Ascending aorta (tissue), 2 donors: Measurements from ENCODE around the gene IGFN1. TPM values are rescaled to one million over a fixed set of nuclear protein-coding genes. Genes with fewer than 3 reads are reported as not detected.

Source experiments
- DNase-seq, 2 donors: peaks; one replicate each; pipeline ENCODE4 v3.0.0-alpha.2; 2019; ENCODE audit warnings: low spot score in 2 of 2
- H3K27ac ChIP-seq, 2 donors: fragments of 200-600 bp; sonication (generic); one replicate each; pipeline ENCODE4 v1.5.1; 2016 to 2017; ENCODE audit warnings: mild to moderate bottlenecking in 1 of 2
- H3K27me3 ChIP-seq: fragments of 200-600 bp; sonication (generic); one replicate; pipeline ENCODE4 v1.5.1; 2017
- H3K36me3 ChIP-seq, 2 donors: fragments of 200-600 bp; sonication (generic); one replicate each; pipeline ENCODE4 v1.5.1; 2016
- H3K4me1 ChIP-seq, 2 donors: fragments of 200-600 bp; sonication (generic); one replicate each; pipeline ENCODE4 v1.5.1; 2016 to 2017; ENCODE audit warnings: mild to moderate bottlenecking in 1 of 2
- H3K4me3 ChIP-seq, 2 donors: fragments of 200-600 bp; sonication (generic); one replicate each; pipeline ENCODE4 v1.5.1; 2016 to 2017; ENCODE audit warnings: mild to moderate bottlenecking in 1 of 2
- H3K9me3 ChIP-seq, 2 donors: fragments of 200-600 bp; sonication (generic); one replicate each; pipeline ENCODE4 v1.5.1; 2016
- CTCF ChIP-seq, 3 experiments: fragments of 200-600 bp in 2 of 3; fragments of 450-650 bp in 1 of 3; sonication (generic) in 2 of 3; IDR thresholded peaks; one replicate each; pipeline ENCODE4 v1.5.1; 2016 to 2019; ENCODE audit warnings: antibody characterized with exemption in 3 of 3, mild to moderate bottlenecking in 1 of 3, moderate library complexity in 1 of 3
- intact Hi-C: fragments of 100-400 bp; cut with DNase I; formaldehyde crosslinking; loops from one replicate; pipeline ENCODE4 v1.15.1; 2023
- total RNA-seq: library from RNA; depleted of rRNA; stranded (reverse); fragments of >200 nt; gene quantifications from one replicate; pipeline ENCODE4 v1.1.0, GENCODE V29; 2016

The IGFN1 gene
- total RNA-seq, 1 donor from 2014 or later: not detected

- TF ChIP-seq CTCF (IDR thresholded peaks at IDR 0.05): no peak
- DNase-seq: no peak
- Histone ChIP-seq H3K9me3 (no peaks in the 10 kb centered on the region), H3K4me3 (no peak overlapping the region), H3K27ac (no peak overlapping the region), H3K4me1 (no peaks in the 10 kb centered on the region), H3K36me3 (no peaks in the 10 kb centered on the region), H3K27me3 (no peaks in the 10 kb centered on the region)
- intact Hi-C loops: no loop called here
Measured at GRCh38 chr1:201213106-201213770, 22.6 kb downstream of the IGFN1 start.

GRCh38 chr1:201213926-201214325 lies 23.3 kb downstream of the IGFN1 start:
- Histone ChIP-seq H3K9me3 (no peaks in the 10 kb centered on the region), H3K4me3 (no peak overlapping the region), H3K27ac (no peak overlapping the region), H3K4me1 (no peaks in the 10 kb centered on the region), H3K36me3 (no peaks in the 10 kb centered on the region), H3K27me3 (no peaks in the 10 kb centered on the region)
- peak in 1 of 2 donors; percentile 12 for DNase-seq
- intact Hi-C loops: no loop called here
- no peak for TF ChIP-seq CTCF (IDR thresholded peaks at IDR 0.05)

GRCh38 chr1:201214461-201214860 lies 23.8 kb downstream of the IGFN1 start:
- H3K9me3 ChIP-seq: no peaks in the 10 kb centered on the region
- H3K4me1 ChIP-seq: no peaks in the 10 kb centered on the region
- no peak for TF ChIP-seq CTCF (IDR thresholded peaks at IDR 0.05)
- no peak overlapping the region for H3K4me3 ChIP-seq
- no peaks in the 10 kb centered on the region for H3K36me3 ChIP-seq
- no peak overlapping the region for H3K27ac ChIP-seq
- intact Hi-C loops: no loop called here
- no peaks in the 10 kb centered on the region for H3K27me3 ChIP-seq
- DNase-seq: no peak

GRCh38 chr1:201214886-201215285 lies 24.3 kb downstream of the IGFN1 start:
- no peak for TF ChIP-seq CTCF (IDR thresholded peaks at IDR 0.05)

GRCh38 chr1:201215531-201216357 lies 25.1 kb downstream of the IGFN1 start:
- H3K4me1 ChIP-seq: no peaks in the 10 kb centered on the region
- H3K27ac ChIP-seq: no peak overlapping the region
- no peaks in the 10 kb centered on the region for H3K27me3 ChIP-seq
- intact Hi-C loops: no loop called here
- no peaks in the 10 kb centered on the region for H3K36me3 ChIP-seq
- DNase-seq: peak in 1 of 2 donors; percentile 58
- H3K4me3 ChIP-seq: no peak overlapping the region
- TF ChIP-seq CTCF (IDR thresholded peaks at IDR 0.05): no peak
- H3K9me3 ChIP-seq: no peaks in the 10 kb centered on the region

More at GRCh38 chr1:201214886-201215285, 24.3 kb downstream of the IGFN1 start:
- Histone ChIP-seq H3K27me3 (no peaks in the 10 kb centered on the region), H3K27ac (no peak overlapping the region), H3K9me3 (no peaks in the 10 kb centered on the region), H3K4me3 (no peak overlapping the region), H3K36me3 (no peaks in the 10 kb centered on the region), H3K4me1 (no peaks in the 10 kb centered on the region)
- intact Hi-C loops: no loop called here
- DNase-seq: peak in 1 of 2 donors; percentile 30
